DMS153 (cell line): ENCODE measurements around the gene RFTN1.

Experiments used
- DNase-seq: peaks from one replicate; lab custom pipeline; 2025; lab: John Stamatoyannopoulos, UW

RFTN1 gene

DNA sequence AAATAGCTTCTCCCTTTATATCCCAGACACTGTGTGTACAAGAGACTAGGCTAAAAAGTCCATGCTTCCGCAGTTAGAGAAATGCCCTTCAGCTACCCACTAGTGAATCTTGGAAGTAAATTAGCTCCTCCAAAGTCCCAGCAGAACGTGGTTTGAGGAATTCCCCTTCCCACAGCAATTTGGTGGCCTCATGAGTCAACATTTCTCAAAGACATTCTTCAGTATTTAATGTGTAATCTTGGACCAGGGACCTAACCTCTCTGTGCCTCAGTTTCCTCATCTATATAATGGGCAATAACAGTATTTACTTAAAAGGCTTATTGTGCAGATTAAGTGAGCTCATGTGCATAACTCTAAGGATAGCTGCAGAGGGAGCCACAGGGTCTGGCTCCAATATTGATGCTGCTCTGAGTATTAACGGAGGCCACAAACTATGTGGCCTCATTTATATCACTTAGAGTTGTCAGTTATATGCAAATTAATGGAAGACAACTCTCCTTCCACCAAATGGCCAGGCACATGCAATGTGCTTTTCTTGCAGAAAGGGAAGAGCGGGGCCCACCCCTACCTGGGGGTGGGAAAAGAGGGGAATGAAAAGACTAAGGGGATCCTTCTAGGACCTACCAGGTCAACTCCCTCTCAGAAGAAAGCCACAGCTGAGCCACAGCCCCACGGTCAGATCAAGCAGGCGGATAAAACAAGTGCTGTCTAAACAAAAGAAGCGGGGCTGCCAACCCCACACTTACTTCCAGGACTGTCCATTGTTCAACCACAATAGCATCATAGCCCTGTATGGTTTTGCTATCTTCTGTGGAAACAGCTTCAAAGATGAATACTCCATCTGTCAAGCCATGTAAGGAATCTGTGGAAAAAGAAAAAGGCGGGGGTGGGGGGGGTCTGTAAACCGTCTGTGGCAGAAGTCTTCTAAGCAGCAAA, 156.0 kb downstream of the RFTN1 start:
- no peak for DNase-seq

DNA sequence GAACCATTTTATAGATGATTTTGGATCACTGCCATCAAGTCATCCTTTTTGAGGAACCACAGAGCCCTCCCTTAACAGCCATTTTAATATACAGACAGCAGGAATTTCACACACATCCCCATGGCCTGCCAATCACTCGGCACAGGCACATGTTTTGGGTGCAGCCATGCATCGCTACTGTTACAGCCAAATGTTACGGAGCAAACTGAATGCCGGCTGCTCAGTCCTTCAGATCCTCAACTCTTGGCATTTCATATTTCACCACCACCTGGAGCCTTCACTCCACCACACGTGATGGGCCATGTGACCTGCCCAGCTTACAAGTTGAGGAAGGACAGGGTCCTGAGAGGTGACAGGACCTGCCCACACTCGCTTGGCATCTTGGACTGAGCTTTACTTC, 157.7 kb downstream of the RFTN1 start:
- DNase-seq = no peak

- no peak for DNase-seq
Measured at GRCh38 chr3:16354291-16354690, 159.2 kb downstream of the RFTN1 start.

DNA sequence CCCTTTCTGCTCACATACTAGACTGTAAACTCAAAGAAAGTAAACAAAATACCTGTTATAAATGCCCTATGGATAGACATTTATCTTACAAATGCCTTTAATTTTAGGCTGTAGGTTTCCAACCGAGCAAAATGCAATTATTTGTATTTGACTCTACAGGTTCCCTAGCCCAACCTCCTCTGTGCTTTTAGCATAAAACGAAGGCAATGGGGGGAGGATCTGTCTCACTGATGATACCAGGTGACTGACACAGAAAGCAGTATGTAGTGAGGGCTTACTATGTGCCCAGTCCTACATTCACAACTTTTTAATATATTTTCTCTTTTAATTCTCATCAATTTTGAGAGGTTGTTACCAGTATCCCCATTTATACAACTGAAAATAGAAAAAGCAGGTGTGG, 161.1 kb downstream of the RFTN1 start:
- DNase-seq = no peak

- DNase-seq = no peak
Measured at GRCh38 chr3:16350597-16351318, 162.7 kb downstream of the RFTN1 start.

DNA sequence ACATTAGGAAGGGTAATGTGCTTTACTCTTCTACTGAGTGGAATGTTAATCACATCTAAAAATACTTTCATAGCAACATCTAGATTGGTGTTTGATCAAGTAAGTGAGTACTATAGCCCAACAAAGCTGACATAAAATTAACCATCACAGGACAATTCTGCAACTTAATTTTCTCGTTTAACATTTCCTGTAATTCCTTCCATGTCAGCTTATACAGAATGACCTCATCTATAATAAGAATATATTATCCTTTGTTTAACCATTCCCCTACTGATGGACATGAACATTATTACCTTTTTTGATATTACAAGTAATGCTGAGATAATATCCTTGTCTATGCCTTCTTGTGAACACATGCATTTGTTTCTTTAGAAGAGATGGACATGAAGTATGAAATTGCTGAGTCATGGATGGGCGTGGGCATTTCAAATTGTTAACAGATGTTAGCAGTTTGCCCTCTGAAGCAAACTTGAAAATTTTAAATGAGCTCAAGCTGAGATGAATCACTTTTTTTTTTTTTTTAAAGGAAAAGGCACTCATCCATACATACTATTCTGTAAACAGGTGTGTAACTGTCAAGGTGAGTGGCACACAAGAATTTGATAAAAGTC, 163.4 kb downstream of the RFTN1 start:
- DNase-seq = no peak

DNA sequence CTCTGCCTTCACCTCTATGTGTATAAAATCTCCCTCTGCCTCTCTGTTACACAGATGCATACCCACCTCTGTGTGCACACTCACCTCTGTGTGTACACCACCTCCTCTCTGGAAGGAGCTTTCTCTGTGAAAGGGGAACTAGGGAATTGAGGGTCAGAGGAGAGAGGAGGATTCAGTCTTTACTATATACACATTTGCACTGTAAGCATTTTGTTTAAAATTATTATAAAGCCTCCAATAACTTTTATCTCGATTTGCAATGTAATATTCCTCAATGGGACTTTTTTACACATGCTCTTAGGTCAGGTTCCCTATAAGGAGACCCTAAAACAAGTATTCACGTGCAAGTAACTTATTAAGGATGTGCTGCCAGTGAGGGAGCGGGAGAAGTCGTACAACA, 166.0 kb downstream of the RFTN1 start:
- no peak for DNase-seq

DNA sequence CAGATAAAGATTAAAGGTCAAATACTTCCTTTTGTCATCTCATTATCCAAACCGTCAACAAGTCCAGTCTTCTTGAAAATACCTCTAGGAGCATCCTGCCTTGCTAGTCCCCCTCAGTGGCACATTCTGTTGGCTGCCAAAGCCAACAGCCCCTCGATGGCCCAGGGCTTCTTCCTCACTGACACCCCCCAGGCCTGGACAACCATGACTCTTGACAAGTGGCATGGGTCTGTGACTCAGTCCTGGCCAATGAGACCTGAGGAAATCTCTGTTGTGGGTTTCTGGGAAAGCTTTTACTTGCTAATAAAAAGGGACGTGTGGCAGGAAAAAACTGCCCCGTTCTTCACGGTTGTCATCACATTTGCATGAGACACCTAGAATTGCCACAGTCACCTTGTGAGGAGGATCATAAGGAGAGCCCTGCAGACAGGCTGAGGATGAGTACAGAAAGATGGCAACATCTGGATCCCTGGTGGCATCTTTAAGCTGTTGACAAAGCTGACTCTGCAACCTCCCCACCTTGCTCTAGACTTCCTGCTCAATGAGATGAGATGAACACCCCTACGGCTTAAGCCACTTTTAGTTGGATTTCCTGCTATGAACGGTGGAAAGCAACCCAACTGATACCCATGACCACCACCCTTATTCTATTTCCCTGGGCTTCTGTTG, 167.0 kb downstream of the RFTN1 start:
- no peak for DNase-seq

DNA sequence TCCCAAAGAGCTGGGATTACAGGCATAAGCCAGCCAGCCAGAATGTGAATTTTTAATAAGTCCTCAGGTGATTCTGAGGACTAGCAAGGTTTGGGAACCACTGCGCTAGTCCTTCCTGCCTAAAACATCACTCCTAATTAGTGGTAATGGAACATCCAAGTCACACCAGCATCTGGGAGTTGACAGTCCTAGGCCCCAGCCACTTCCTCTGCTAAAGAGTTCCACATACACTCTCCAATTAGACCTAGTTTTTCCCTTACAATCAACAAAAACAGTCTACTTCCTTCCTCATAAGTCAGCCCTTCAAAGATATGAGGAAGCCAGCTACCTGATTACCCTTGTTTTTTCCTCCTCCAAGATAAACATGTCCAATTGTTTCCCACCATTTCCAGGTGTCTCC, 170.4 kb downstream of the RFTN1 start:
- no peak for DNase-seq

DNA sequence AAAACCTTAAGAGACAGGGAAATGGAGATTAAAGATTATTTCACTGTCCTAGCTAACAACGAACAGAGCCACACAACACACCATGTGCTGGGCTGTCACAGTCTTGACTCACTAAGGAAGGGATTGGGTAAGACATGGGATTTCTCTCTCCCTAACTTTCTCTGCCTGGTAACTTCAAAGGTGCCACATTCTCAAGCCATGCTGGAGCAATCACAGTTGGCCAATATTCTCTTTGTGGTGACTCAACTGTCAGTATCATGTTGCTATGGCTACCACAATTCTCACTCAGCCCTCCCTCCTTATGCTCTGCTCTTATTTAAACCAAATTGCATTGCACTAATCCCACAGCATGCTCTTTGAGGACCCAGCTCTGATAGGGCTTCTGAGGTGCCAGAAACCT, 174.5 kb downstream of the RFTN1 start:
- DNase-seq = no peak

- no peak for DNase-seq
Measured at GRCh38 chr3:16337856-16338540, 175.5 kb downstream of the RFTN1 start.

GRCh38 chr3:16336825-16337224, 176.7 kb downstream of the RFTN1 start:
- no peak for DNase-seq

DNA sequence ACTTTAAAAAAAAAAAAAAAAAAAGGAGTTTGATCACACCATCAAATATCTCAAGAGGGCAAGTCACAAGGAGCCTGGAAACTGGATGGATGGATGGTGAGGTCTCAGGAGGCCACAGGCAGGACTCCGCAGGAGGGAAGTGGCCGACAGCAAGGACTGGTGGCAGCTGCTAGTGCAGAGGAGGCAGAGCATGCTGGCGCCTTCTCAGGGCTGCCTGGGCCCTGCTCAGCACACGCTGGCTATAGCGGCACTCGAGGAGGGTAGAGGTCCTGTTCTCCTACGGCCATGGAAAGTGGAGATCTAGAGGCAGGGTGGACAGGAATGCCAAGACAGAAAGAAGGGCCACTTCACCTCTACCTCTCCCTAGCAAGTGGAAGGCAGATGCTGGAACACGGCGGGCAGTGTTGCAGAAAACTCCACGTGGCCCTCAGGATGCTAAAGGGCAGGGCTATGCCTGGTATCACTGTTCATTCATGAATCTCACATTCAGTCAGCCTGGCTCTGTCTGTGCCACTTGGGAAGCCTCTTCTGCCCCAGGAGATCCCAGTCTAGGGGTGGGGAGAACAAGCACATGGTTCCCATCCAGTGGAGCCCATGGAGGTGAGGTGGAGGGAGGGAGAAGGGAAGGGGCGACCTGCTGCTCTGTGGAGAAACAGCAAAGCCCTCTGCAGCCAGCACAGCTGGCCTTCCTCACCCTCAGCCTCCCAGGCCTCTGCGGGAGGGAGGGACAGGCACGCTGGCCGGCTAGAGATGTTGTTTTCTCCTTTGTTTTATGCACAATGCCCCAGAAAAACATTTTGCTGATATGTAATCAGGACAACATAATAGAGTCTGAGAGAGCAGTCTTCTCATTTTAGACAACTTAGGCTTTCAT, 177.5 kb downstream of the RFTN1 start:
- DNase-seq = no peak

GRCh38 chr3:16335333-16335732, 178.2 kb downstream of the RFTN1 start:
- no peak for DNase-seq

DNA sequence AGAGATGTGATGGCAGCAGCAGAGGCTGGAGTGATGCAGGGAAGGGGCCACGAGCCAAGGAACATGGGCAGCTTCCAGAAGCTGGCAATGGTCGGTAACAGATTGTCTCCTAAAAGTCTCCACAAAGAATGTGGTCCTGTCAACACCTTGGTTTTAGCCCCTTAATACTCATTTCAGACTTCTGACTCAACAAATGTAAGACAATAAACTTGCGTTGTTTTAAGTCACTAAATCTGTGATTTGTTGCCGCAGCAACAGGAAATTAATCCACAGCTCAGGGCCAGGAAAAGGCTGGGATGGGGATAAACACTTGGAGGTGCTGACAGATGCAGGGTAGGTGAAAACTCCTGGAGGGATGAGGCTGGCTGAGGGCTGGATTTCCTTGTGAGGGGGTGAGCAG, 178.6 kb downstream of the RFTN1 start:
- no peak for DNase-seq

GRCh38 chr3:16332904-16333426, 180.5 kb downstream of the RFTN1 start:
- no peak for DNase-seq

DNA sequence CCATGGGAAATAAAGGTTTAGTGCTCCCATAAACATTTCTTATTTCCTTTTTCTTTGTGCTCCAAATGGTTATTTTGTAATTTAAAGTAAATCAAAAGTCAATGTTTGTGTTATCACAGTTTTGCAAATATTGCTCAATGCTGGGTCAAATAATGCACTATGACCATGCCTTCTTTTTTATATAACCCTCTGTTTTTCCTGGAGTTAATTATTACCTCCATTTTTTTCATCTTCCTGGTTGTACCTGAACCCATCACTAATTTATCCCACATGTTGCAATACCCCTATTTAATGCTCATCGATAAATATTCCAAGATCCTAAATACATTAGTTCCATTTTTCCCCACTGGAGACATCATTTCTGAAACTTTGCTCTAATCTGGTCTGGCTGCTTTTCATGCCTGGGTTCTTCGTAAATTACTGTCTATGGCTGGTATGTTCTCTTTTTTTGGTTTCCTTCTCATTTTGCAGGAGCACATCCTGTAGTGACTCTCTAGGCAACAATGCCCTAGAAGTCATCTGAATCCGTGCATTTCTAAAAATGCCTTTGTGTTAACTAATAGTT, 182.1 kb downstream of the RFTN1 start:
- no peak for DNase-seq

DNA sequence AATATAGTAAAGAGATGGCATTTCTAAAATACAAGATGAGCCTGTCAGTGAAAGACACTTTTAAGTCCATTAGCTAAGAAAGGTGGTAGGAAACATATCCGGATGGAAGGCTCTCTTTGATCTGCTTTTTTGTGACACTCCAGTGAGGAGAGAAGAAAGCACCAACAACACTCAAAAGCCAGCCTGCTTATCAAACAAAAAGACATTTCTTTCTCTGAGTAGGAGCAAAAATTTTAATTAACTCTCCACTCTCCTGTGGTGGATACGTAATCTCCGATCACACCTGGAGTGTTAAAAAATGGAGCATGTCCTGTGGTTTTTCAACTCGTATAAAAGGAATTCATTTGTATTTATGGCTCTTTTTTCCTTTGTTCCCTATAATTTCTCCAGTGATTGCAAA, 183.1 kb downstream of the RFTN1 start:
- DNase-seq = no peak

DNA sequence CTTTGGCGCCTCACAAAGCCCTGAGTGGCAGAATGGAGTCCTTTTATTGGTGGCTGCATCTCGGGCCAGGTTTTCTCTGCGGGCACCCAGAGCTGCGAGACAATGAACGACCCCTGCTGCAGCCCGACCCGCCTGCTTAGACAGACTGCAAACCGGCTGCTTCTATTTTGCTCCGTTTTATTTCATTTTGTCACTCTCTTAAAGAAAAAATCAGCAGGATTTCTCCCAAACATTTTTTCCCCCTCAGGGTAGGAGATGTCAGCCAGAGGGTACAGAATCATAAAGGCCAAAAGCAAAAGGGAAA, 183.7 kb downstream of the RFTN1 start:
- no peak for DNase-seq

- no peak for DNase-seq
Measured at GRCh38 chr3:16329036-16329825, 184.3 kb downstream of the RFTN1 start.
